NCI-H345 (cell line): ENCODE data around the gene CALB2.

ENCODE experiments used
- DNase-seq: peaks from one replicate; lab custom pipeline; 2025; lab: John Stamatoyannopoulos, UW

Gene CALB2

DNA sequence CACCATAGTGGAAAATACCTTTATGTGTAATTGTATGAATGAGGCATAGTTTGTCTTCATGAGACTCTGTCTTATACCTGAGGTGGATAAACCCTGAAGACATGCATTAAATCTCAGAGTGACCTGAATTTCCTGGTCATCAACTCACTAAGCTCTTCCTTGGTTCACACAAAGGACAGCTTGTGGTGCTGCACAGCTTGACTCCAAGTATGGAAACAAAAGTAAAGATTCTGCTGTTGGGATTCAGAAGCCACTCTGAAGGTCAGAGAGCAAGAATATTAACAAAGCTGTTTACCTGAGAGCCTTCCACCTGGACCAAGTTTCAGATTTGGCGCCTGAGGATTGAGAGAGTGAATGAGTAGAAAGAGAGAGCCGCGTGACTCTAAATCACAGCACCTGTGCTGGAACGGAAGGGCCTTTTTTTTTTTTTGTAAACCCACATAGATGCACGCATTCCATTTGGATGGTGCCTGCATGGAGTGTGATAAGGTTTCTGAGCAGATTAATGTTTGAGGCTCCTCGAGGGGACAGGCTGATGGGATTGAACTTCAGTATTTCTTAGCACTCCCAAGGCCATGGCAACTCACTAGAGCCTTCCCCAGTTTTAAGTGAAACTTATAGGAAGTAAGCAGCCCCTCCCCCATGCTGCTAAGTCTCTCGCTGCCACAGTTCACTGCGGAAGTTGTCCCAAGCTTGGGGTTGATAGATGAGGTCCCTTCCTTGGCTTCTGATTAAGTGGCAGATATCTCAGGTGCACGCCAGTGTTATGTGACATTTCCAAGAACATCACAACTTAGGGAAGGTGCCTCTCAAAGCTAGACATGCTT, 28.7 kb downstream of the CALB2 start:
- DNase-seq, result no peak

DNA sequence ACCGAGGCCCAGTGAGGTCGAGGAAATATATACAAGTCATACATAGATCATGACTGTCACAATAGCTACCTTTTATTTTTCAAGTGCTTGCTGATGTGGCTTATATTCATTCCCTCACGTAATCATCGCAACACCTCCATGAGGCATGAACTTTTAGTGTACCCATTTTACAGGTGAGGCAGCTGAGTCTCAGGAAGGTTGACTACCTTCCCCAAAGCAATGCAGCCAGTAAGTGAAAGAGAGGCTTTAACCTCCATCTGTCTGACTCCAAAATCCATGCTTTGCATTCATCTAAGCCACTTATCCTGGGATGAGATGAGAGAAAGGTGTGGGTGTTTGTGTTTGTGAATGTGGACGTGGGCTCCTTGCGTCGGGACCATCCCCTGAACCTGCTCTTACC, 30.8 kb downstream of the CALB2 start:
- DNase-seq, result no peak

DNA sequence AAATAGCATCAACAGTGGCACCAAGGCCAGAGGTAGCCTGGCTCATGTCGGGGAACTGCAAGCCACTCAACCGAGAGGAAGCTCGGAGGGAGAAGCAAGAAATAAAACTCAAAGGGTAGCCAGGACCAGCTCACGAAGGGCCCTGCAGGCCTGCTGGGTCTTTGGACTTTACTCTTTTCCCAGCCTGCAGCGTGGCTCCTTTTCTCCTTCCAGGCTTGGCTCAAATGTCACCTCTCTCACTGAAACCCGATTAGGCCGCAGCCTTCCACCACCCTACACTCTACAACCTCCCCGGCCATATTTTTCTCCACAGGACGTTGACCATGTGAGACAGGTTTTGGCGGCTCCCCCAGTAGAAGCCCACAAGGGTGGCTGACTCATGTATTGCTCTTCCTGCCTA, 38.1 kb downstream of the CALB2 start:
- DNase-seq, result no peak

DNA sequence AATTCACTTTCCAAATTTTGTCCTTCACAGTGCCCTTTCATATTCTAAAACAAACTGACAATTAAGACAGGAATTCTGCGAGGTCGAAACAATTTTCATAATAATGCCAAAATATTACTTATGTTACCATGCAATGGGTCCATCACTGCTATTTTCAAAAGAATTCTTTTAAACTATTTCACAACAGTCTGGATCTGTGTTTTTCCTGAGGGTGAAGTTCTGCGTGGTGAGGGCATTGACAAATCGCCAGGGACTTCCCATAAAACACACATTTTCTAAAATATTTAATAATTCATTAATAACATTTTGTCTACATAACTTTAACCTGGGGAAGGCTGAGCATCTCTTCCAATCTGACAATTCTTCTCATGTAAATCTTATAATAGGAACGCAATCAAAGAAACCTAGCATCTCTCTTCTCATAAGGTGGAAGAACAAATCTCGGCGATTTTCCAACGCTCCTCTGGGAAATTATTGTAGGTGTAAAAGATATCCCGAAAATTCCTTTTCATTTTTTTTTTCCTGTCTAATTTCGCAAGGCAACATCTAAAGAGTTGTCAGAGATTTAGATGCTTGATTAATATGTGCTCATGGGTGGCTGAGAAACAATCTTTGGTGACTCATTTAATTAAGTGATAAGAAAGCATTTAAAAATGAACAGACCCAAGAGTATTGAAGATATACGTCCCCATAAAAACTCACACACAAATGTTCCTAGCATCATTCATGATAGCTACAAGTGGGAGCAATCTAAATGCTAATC, 41.5 kb downstream of the CALB2 start:
- DNase-seq, result no peak

DNA sequence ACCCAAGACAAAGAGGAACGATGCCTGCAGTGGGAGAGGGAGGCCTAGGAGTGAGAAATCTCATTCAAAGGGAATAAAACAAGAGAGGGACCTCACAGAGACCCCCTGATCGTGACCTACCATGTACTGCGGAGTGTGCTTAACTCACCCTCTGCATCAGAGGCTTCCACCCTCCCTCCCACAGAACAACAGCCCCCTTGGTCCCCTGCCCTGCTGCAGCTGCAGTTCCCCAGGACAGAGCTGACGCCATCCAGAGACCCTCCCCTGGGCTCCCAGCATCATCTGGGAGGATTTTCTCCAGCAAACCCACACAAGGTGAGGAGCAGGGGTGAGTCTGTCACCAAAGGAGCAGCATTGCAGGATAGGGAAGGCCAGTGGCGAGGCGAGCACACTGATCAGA, 43.5 kb downstream of the CALB2 start:
- DNase-seq, result no peak

DNA sequence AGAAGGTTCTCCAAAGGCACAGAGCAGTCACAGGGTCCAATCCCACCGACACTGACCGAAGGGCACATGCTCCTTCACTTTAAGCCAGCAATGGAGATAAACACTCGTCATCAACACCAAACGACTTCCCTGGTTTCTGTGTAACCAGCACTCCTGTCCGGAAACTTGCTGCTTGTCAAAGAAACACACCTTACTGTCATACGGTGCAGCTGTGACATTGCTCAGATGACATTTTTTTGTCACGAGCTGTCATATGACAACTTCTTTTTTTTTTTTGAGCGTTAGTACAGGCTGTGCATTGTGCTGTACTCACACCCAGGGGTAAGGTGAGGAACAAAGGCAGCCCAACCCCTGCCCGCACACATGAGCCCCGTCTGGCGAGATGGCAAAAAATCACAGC, 44.2 kb downstream of the CALB2 start:
- DNase-seq, result no peak

DNA sequence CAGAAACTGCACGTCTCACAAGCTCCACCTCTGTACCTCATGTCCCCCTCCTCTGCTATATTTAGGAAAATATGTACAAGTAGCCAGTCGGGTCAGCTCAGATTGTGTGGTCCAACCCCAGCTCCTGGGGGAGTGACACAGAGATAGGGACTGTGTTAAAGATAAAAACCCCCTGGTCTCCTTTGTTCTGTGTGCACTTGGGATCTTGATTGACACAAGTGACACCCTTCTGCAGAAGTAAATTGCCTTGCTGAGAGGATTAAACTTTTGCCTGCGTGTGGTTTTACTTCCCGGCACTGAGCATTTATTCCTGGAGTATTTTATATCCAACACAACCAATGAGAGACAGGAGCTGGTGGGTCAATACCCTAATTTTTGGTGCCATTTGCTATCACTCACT, 45.8 kb downstream of the CALB2 start:
- DNase-seq, result no peak

DNA sequence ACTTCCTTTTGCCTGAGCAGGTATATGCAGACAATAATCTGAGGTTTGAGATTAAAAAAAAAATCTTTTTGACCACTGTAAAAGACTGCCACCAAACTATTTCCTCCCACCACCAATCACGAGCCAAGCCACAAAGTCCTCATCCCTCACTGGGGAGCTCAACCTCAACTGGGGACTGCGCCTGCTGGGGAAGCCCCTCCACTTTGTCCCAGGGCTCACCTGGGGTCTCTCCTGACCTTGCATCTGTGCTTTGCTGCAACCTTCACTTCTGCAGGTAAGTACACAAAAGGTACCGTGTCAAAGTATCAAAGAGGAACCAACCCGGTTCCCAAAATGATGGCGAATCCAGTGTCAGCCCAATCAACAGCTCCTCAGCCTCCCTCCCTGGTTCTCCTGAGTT, 47.8 kb downstream of the CALB2 start:
- DNase-seq, result no peak

DNA sequence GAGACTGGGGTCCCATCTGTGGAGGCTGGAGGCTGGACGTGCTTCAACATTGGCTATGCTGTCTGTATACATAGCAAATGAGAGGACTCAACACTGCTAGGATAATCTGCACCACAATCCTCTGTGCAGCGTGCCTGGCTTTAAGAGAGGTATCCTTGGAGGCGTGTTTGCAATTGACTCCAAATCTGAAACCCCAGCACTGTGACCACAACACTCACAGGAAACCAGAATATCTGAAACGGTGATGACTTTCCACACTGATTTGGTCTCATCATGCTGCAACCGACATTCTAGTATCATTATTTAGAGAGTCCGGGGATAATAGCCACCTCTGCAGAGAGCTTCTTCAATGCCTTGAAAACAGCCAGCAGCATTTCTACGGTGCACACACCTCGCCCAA, 48.2 kb downstream of the CALB2 start:
- no peak for DNase-seq

DNA sequence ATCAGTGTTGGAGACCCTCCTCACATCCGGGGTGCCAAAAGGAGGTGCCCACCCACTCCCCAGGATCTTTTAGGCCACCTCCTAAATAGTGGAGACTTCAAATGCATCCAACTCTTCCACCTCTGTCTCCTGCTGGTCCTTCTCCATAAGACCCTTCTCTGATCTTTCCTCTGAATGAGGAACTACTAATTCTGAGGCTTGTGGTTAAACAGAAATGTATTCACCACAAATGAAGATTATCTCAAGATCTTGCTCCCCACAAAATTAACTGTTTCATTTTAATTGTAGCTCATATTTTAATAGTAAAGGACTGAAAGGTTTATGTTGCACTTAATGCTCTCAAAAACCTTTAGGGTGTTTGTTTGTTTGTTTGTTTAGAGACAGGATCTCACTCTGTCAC, 49.2 kb downstream of the CALB2 start:
- DNase-seq, result no peak

DNA sequence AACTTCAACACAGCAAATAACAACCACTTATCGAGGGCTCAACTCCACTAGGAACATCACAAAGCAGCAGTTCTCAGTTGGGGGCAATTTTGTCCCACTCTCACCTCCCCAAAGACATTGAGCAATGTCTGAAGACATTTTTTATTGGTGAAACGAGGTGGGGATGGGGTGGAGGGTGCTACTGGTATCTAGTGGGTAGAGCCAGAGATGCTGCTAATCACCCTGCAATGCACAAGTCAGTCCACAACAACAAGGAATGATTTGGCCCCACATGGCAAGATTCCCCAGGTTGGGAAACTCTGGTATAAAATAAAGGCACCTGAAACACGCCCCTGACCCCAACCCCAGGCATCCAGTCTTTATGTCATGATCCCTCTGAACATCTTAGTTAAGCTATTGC, 50.0 kb downstream of the CALB2 start:
- no peak for DNase-seq

DNA sequence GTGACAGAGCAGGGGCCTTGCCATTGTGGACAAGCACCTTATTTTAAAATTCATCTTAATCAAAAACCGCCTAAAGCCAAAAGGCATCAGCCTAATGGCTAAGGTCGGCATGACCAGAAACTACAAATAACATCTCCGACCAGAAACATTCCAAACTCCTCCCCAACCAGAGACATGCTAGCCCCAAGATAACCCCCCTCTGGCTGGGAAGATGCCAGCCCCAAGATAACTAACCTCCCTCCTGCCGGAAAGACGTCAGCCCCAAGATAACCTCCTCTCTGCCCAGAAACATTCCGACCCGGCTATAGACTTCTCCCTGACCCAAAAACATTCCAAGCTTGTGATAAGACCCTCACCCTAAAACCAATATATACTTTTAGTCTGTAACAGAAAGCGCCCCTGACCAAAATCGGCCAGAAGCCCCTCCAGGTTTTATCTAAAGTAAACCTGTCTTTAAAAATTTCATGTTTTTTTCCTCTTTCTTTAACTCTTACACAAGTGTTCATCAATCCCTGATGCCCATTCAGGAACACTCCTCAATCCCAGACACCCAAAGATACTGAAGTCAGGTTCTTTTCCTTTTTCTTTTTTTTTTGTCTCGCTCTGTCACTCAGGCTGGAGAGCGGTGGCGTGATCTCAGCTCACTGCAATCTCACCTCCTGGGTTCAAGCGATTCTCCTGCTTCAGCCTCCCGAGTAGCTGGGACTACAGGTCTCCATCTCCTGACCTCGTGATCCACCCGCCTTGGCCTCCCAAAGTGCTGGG, 50.7 kb downstream of the CALB2 start:
- no peak for DNase-seq

DNA sequence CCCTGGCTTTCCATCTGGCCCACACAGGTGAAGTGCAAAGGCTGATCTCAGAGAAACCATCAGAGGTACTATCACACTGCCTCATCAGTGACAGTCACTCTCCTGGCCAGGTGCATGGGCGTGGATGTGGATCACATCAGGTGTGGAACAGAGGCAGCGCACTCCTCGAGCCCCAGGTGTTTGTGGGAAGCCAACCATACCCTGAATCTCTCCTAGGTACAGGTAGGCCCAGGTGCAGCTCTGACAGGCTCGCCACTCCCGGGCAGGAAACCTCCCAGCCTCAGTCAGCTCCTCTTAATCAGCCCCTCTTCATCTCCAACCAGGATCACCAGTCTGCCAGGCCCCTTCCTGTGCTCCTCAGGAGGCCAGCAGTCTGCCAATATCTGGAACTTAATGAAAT, 51.6 kb downstream of the CALB2 start:
- DNase-seq, result no peak

DNA sequence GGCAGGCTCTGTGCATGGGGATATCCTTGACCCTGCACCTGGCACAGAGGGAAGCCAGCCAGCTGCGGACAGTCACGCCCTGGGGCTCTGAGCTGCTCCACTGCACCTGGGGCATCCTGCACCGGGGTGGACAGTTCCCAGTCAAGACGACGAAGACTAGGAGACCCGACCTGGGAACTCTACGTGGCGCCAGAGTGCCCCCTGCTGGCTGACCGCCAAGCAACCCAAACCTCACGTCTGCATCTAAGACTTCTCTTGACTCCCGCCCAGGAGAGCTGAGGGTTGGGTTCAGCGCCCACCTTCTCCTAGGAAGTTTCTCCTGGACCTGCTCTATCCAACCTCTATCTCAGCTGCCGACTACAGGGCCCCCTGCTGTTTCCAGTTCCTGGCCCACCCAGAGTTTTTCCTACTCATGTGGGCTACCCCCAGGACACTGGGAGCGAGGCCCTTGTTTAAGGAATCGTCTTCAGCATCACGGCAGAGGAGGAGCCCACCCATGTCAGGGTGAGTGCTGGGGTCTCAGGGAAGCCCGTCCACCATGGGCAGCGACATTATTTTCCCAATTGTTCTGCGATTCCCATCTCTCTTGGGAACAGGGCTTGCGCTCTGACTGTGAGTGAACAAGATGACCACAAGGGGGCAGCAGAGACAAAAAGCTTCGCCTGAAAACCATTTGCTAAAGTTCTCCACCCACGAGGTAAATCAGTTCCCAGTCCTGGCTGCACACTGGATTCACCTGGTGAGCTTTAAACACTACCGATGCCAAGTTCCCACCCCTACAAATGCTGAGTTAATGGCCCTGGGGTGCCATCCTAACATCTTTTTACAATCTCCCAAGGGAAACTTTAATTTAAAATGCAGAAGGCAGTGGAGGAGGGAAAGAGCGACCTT, 54.0 kb downstream of the CALB2 start:
- peak; percentile 66 for DNase-seq

DNA sequence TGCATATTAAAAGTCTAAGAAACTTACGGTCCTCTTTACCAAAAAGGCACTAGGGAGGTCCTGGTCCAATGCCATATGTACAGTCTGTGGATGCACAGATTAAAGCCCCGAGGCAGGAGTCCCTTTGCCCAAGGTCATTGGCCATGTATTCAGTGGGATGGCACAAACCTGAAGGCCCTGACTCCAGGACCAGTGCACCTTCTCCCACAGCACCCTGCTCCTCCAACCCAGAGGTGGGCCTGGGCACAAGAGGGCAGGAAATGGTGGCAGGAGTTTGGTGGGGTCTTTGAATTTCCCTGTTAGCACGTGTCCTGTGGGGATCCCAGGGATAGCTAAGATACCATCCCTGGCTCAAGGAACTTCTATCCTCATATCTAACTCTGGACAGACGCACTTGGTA, 54.8 kb downstream of the CALB2 start:
- DNase-seq, result no peak

DNA sequence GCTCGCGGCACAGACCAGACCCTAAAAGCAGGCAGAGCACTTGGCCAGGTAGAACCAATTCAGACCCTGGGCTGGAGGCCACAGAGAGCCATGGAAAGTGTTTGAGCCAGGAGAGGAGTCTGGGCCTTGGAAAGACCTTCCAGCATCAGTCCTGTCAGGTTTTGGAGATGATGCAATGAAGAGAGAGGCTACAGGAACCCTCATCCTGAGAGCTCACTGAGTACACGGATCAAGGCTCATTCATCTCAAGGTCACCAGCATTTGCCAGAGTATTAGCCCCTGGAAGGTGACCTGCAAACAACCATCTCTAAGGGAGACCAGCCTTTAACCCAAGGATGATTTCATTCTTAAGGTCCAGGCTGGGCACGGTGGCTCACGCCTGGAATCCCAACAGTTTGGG, 55.5 kb downstream of the CALB2 start:
- no peak for DNase-seq

DNA sequence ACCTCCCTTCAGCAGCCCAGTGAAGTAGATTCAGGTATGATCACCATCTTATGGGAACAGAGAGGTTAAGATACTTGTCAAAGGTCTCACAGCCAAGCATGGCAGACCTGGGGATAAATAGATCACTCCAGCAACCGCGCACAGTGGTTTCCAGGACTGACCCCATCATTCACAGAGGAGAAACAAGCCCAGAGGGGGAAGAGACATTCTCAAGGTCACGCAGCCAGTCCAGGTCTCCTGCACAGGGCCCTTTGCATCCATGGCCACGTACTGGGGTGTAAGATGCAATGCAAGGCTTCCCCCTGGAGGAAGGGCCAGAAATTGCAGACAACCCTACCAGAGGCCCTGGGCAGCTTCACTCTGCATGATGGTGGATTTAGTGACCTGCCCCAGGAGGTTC, 63.4 kb downstream of the CALB2 start:
- no peak for DNase-seq

DNA sequence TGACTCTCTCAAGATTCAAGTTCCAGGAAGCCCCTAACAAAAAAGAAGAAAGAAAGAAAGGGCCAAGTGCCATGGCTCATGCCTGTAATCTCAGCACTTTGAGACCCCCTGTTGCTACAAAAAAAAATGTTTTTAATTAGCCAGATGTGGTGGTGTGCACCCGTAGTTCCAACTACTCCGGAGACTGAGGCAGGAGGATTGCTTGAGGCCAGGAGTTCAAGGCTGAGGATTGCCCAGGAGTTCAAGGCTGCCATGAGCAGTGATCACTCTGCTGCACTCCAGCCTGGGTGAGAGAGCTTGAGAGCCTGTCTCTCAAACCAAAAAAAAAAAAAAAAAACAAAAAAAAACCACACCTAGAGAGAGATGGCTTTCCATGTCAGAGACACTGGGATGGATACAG, 64.5 kb downstream of the CALB2 start:
- no peak for DNase-seq

DNA sequence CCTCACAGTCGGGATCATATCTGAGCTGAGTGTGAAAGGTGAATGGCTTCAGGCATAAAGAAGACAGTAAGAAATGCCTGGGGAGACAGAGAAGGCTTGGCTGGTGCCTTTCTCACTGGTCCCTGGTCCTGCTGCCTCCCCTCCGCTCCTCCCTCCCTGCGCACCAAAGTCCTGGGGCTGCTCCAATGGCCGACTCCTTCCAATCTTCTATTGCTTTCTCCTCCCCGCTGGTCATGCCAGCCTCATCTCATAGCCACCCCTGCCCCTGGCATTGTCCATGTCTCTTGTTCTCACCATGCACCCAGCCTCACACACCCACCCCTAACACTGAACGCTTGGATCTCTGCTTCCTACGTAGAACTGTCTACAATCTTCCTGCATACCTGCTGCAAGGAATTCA, 65.3 kb downstream of the CALB2 start:
- no peak for DNase-seq

DNA sequence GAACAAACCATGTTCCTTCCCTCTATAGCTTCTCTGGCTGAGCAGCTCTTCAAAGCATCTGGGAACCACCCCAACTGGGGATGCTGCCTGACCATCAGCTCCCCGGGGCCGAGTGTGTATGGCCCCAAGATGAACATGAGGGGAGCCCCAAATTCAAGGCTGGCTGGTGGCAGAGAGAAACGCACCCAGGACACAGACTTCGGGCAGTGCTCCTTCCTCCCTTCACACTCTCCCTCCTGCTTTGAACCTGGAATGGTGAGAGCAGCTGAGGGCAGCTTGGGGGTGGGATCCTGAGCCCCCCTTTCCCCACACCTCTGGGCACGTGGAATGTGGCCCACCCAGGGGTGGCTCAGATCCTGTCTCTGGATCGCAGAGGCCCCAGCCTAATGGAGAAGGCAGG, 66.1 kb downstream of the CALB2 start:
- no peak for DNase-seq

DNA sequence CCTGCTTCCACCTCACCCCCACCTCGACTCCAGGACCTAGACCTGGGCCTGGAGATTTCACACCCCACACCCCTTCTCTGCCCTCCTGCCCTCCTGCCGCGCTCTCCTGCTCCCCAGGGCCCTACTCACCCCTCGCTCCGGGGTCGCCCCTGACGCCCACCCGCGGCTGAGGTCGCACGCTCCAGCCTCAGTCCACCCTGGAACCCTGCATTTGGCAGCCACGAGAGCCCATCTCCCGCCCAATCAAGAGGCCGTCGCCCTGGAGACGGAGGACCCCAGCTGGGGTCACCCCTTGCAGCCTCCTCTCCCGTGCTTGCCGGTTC, 67.2 kb downstream of the CALB2 start:
- DNase-seq, result no peak
